Hepatocyte (in vitro differentiated cells): ENCODE results near the gene DBP. TPM values are rescaled to one million over a fixed set of nuclear protein-coding genes. Genes with fewer than 3 reads are reported as not detected.

ENCODE experiments used
- DNase-seq: peaks from one replicate; pipeline ENCODE4 v3.0.0-alpha.2; 2016; ENCODE audit warnings: low spot score
- H2AFZ ChIP-seq: fragments of 200-600 bp; sonication (generic); 2 replicates; pipeline ENCODE4 v1.6.0; 2016; ENCODE audit warnings: antibody characterized with exemption, mild to moderate bottlenecking
- H3K27ac ChIP-seq: fragments of 200-600 bp; sonication (generic); 2 replicates; pipeline ENCODE4 v1.5.1; 2016; ENCODE audit warnings: mild to moderate bottlenecking
- H3K27me3 ChIP-seq: fragments of 200-600 bp; sonication (generic); 2 replicates; pipeline ENCODE4 v1.6.1; 2016
- H3K36me3 ChIP-seq: fragments of 200-600 bp; sonication (generic); replicated peaks from 2 replicates; pipeline ENCODE4 v1.5.1; 2016; ENCODE audit warnings: low read depth; ENCODE audit not compliant: insufficient read depth
- H3K4me1 ChIP-seq: fragments of 200-600 bp; sonication (generic); 2 replicates; pipeline ENCODE4 v1.5.1; 2016; ENCODE audit warnings: mild to moderate bottlenecking, moderate library complexity; ENCODE audit not compliant: insufficient read depth
- H3K4me2 ChIP-seq: fragments of 200-600 bp; sonication (generic); 2 replicates; pipeline ENCODE4 v1.6.0; 2016
- H3K4me3 ChIP-seq: fragments of 200-600 bp; sonication (generic); 2 replicates; pipeline ENCODE4 v1.5.1; 2016; ENCODE audit warnings: mild to moderate bottlenecking
- H3K79me2 ChIP-seq: fragments of 200-600 bp; sonication (generic); 2 replicates; pipeline ENCODE4 v1.6.0; 2017; ENCODE audit warnings: mild to moderate bottlenecking
- H3K9me2 ChIP-seq: fragments of 200-600 bp; sonication (generic); replicated peaks from 2 replicates; pipeline ENCODE4 v1.6.0; 2017; ENCODE audit warnings: mild to moderate bottlenecking; ENCODE audit not compliant: insufficient read depth
- H3K9me3 ChIP-seq: fragments of 200-600 bp; sonication (generic); 2 replicates; pipeline ENCODE4 v1.5.1; 2016; ENCODE audit warnings: low read depth, mild to moderate bottlenecking
- H4K20me1 ChIP-seq: fragments of 200-600 bp; sonication (generic); 2 replicates; pipeline ENCODE4 v1.6.0; 2016; ENCODE audit warnings: mild to moderate bottlenecking; ENCODE audit not compliant: insufficient read depth, poor library complexity, severe bottlenecking
- CTCF ChIP-seq: fragments of 200-600 bp; sonication (generic); IDR thresholded peaks from 2 replicates; pipeline ENCODE4 v1.5.1; 2016; ENCODE audit warnings: antibody characterized with exemption, mild to moderate bottlenecking; ENCODE audit not compliant: poor library complexity
- EZH2 ChIP-seq: fragments of 200-600 bp; sonication (generic); IDR thresholded peaks from 2 replicates; pipeline ENCODE4 v1.6.1; 2016; ENCODE audit warnings: antibody characterized with exemption, mild to moderate bottlenecking, borderline replicate concordance
- EZH2phosphoT487 ChIP-seq: fragments of 200-600 bp; sonication (generic); IDR thresholded peaks from one replicate; pipeline ENCODE4 v1.6.1; 2018; ENCODE audit warnings: antibody characterized with exemption, mild to moderate bottlenecking, low read depth, moderate library complexity; ENCODE audit not compliant: unreplicated experiment, severe bottlenecking
- WGBS: methylation state at CpG from one replicate; pipeline ENCODE4 v1.1.6; 2016; ENCODE audit warnings: low lambda C conversion rate; ENCODE audit errors: missing lambda C conversion rate; 5-methylcytosine and 5-hydroxymethylcytosine counted together
- polyA plus RNA-seq: library from polyadenylated mRNA; unstranded; fragments of >200 nt; fragmentation: Nextera tagmentation; extraction: Ambion mirVana; gene quantifications from 2 replicates; pipeline ENCODE4 v1.2.1, GENCODE V29; 2016
- total RNA-seq: library from RNA; depleted of rRNA; stranded (reverse); fragments of >200 nt; gene quantifications from 2 replicates; pipeline ENCODE4 v1.2.3, GENCODE V29; 2014

Gene DBP
- total and polyA plus RNA-seq, 2 experiments from 2014 or later: 5.4 to 11.8 TPM

GRCh38 chr19:48625891-48626327 lies 11.3 kb downstream of the DBP start:
- H3K27ac ChIP-seq: no peak overlapping the region

DNA sequence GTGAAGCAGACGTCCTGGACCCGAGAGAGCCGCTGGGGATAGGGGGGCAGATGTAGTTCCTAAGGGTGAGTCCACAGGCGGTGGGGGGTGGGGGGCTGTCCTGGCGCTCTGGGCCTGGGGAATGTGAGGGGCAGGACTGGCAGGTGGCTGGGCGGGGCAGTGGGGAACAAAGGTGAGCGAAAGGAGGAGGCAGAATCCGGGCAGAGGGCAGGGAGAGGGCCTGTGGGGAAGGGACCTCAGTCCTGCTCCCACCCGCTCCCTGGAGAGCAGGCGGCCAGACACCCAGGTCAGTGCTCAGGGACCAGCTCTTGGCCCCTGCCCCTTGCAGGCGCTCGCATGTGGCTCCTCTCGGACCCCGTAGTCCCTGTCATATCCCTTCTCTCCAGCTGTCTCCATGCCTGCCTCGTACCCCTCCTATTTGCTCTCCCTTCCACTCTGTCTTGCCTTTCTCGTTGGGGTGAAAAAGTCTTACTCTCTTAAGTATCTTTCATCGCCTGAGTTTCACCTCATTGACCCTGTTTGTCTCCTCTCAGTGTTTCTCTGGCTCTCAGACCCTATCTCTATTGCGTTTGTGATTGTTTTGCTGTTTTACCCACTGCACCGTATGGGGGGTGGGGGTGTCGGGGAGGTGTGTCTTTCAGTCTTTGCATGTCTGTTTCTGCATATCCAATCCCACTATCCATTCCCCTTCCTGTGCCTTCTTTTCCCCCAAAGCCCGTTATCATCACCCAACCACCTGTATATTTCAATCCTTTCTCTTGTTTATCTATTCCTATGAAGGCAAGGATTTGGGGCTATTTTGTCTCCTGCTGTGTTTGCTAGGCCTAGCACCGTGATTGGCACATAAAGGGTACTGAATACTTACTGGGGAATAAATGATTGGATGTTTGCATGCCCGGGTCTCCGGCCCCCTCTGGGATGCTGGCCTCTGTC lies 12.1 kb downstream of the DBP start:
- H3K4me2 ChIP-seq: peak overlapping the region; percentile 82
- 45% methylated on average over 20 of the region's 24 CpGs for WGBS
- no peaks in the 10 kb centered on the region for H3K9me3 ChIP-seq
- H3K4me1 ChIP-seq: peaks cover 28% of the 10 kb centered on the region
- peak overlapping the region; percentile 90 for H3K27ac ChIP-seq
- no peaks in the 10 kb centered on the region for H3K27me3 ChIP-seq
- peak overlapping the region; percentile 65 for H3K4me3 ChIP-seq
- H3K79me2 ChIP-seq: peaks cover 23% of the 10 kb centered on the region
- no peak overlapping the region for H2AFZ ChIP-seq
- H3K9me2 ChIP-seq: no peaks in the 10 kb centered on the region
- H4K20me1 ChIP-seq: no peaks in the 10 kb centered on the region
- peak; percentile 73 for DNase-seq
- TF ChIP-seq EZH2phosphoT487 (no peak), CTCF (no peak), EZH2 (no peak)
- H3K36me3 ChIP-seq: no peaks in the 10 kb centered on the region

More at GRCh38 chr19:48625891-48626327, 11.3 kb downstream of the DBP start:
- TF ChIP-seq EZH2phosphoT487: no peak
- TF ChIP-seq CTCF: no peak
- TF ChIP-seq EZH2: no peak
- H3K9me2 ChIP-seq: no peaks in the 10 kb centered on the region
- H3K9me3 ChIP-seq: no peaks in the 10 kb centered on the region
- H3K4me3 ChIP-seq: no peak overlapping the region
- peaks cover 36% of the 10 kb centered on the region for H3K4me1 ChIP-seq
- no peaks in the 10 kb centered on the region for H4K20me1 ChIP-seq
- H3K4me2 ChIP-seq: peak overlapping the region; percentile 82
- DNase-seq: peak; percentile 21
- H3K79me2 ChIP-seq: peaks cover 21% of the 10 kb centered on the region
- H3K36me3 ChIP-seq: no peaks in the 10 kb centered on the region
- no peaks in the 10 kb centered on the region for H3K27me3 ChIP-seq
- WGBS: 91% methylated on average over 30 of the region's 30 CpGs
- no peak overlapping the region for H2AFZ ChIP-seq

- Histone ChIP-seq H4K20me1 (no peaks in the 10 kb centered on the region), H3K27ac (peak overlapping the region; percentile 90), H3K36me3 (no peaks in the 10 kb centered on the region), H3K4me1 (peaks cover 24% of the 10 kb centered on the region), H2AFZ (peak overlapping the region; percentile 74), H3K4me3 (peak overlapping the region; percentile 65), H3K4me2 (peak overlapping the region; percentile 82), H3K9me2 (no peaks in the 10 kb centered on the region), H3K9me3 (no peaks in the 10 kb centered on the region), H3K27me3 (no peaks in the 10 kb centered on the region), H3K79me2 (peaks cover 23% of the 10 kb centered on the region)
- WGBS: 2% methylated on average over 36 of the region's 40 CpGs
- TF ChIP-seq CTCF (no peak), EZH2phosphoT487 (no peak), EZH2 (no peak)
- DNase-seq: peak; percentile 100
These were observed 13.0 kb downstream of the DBP start for GRCh38 chr19:48624067-48624594.
